ENCODE measurements around the gene NUAK1. TPM values are rescaled to one million over a fixed set of nuclear protein-coding genes. Genes with fewer than 3 reads are reported as not detected.

The NUAK1 gene
- total RNA-seq, 1 experiment from 2014 or later: 2.6 TPM

- Mint-ChIP-seq H3K9me3 (ENCODE audit: unreplicated experiment) (no peaks in the 10 kb centered on the region), H3K27me3 (ENCODE audit: insufficient read depth, unreplicated experiment) (no peaks in the 10 kb centered on the region), H3K36me3 (ENCODE audit: insufficient read depth, unreplicated experiment) (peaks cover 32% of the 10 kb centered on the region), H3K4me3 (ENCODE audit: unreplicated experiment) (no peak overlapping the region), H3K4me1 (ENCODE audit: insufficient read depth, unreplicated experiment) (peaks cover 11% of the 10 kb centered on the region), H3K27ac (ENCODE audit: low read depth, unreplicated experiment) (no peak overlapping the region)
- no TSS peak for BruUV-seq (replicated peaks)
- no peak for TF ChIP-seq CTCF (IDR thresholded peaks at IDR 0.05; ENCODE audit: unreplicated experiment)
- ChIA-PET POLR2A (interaction anchor here (1.2 kb wide), 1 partner anchor 14 kb away, joined by 4 read pairs; no protein-coding TSS in a partner anchor), CTCF (interaction anchor here (0.6 kb wide), 2 partner anchors 32 to 95 kb away, joined by 3 read pairs; no protein-coding TSS in a partner anchor)
- intact Hi-C loops (cut with micrococcal nuclease): no loop called here
- no peak for DNase-seq (ENCODE audit: unreplicated experiment)
These were observed 59.5 kb downstream of the NUAK1 start for GRCh38 chr12:106079148-106079738.

- Mint-ChIP-seq H3K27me3 (ENCODE audit: insufficient read depth, unreplicated experiment) (no peaks in the 10 kb centered on the region), H3K9me3 (ENCODE audit: unreplicated experiment) (no peaks in the 10 kb centered on the region), H3K4me3 (ENCODE audit: unreplicated experiment) (no peak overlapping the region), H3K4me1 (ENCODE audit: insufficient read depth, unreplicated experiment) (peaks cover 11% of the 10 kb centered on the region), H3K36me3 (ENCODE audit: insufficient read depth, unreplicated experiment) (peaks cover 32% of the 10 kb centered on the region), H3K27ac (ENCODE audit: low read depth, unreplicated experiment) (no peak overlapping the region)
- POLR2A ChIA-PET: interaction anchor here (1.2 kb wide), 1 partner anchor 15 kb away, joined by 4 read pairs; no protein-coding TSS in a partner anchor
- TF ChIP-seq CTCF (IDR thresholded peaks at IDR 0.05; ENCODE audit: unreplicated experiment): no peak
- intact Hi-C loops (cut with micrococcal nuclease): no loop called here
- BruUV-seq (replicated peaks): no TSS peak
- DNase-seq (ENCODE audit: unreplicated experiment): peak; percentile 78
- CTCF ChIA-PET: interaction anchor here (0.6 to 1.5 kb wide), 4 partner anchors 32 to 470 kb away, joined by 3 to 4 read pairs (median 3); no protein-coding TSS in a partner anchor
These were observed 60.3 kb downstream of the NUAK1 start for GRCh38 chr12:106078358-106079010.

- no TSS peak for BruUV-seq (replicated peaks)
- CTCF ChIA-PET: interaction anchor here (0.6 to 1.0 kb wide), 2 partner anchors 10 to 654 kb away, joined by 3 read pairs; no protein-coding TSS in a partner anchor
- Mint-ChIP-seq H3K4me3 (ENCODE audit: unreplicated experiment) (no peak overlapping the region), H3K4me1 (ENCODE audit: insufficient read depth, unreplicated experiment) (peaks cover 11% of the 10 kb centered on the region), H3K27me3 (ENCODE audit: insufficient read depth, unreplicated experiment) (no peaks in the 10 kb centered on the region), H3K27ac (ENCODE audit: low read depth, unreplicated experiment) (no peak overlapping the region), H3K9me3 (ENCODE audit: unreplicated experiment) (no peaks in the 10 kb centered on the region), H3K36me3 (ENCODE audit: insufficient read depth, unreplicated experiment) (peaks cover 10% of the 10 kb centered on the region)
- TF ChIP-seq CTCF (IDR thresholded peaks at IDR 0.05; ENCODE audit: unreplicated experiment): no peak
- intact Hi-C loops (cut with micrococcal nuclease): no loop called here
- no peak for DNase-seq (ENCODE audit: unreplicated experiment)
- POLR2A ChIA-PET: no interaction called here
These were observed 63.9 kb downstream of the NUAK1 start for GRCh38 chr12:106074706-106075392.

- no peak for TF ChIP-seq CTCF (IDR thresholded peaks at IDR 0.05; ENCODE audit: unreplicated experiment)
- no peak for DNase-seq (ENCODE audit: unreplicated experiment)
- H3K27ac Mint-ChIP-seq (ENCODE audit: low read depth, unreplicated experiment): no peak overlapping the region
- CTCF ChIA-PET: interaction anchor here (0.6 kb wide), 1 partner anchor 10 kb away, joined by 3 read pairs; no protein-coding TSS in a partner anchor
- no TSS peak for BruUV-seq (replicated peaks)
- intact Hi-C loops (cut with micrococcal nuclease): no loop called here
- H3K4me3 Mint-ChIP-seq (ENCODE audit: unreplicated experiment): no peak overlapping the region
- H3K27me3 Mint-ChIP-seq (ENCODE audit: insufficient read depth, unreplicated experiment): no peaks in the 10 kb centered on the region
- no peaks in the 10 kb centered on the region for H3K9me3 Mint-ChIP-seq (ENCODE audit: unreplicated experiment)
- peaks cover 10% of the 10 kb centered on the region for H3K36me3 Mint-ChIP-seq (ENCODE audit: insufficient read depth, unreplicated experiment)
- POLR2A ChIA-PET: no interaction called here
- peaks cover 8% of the 10 kb centered on the region for H3K4me1 Mint-ChIP-seq (ENCODE audit: insufficient read depth, unreplicated experiment)
These were observed 64.4 kb downstream of the NUAK1 start for GRCh38 chr12:106074361-106074705.
